Epithelial cell of proximal tubule (primary cell): ENCODE results near the gene CCDC167. TPM values are rescaled to one million over a fixed set of nuclear protein-coding genes. Genes with fewer than 3 reads are reported as not detected.

Experiments
- DNase-seq: peaks from one replicate; pipeline ENCODE4 v3.0.0-alpha.2; 2011; ENCODE audit warnings: low read depth
- H3K4me3 ChIP-seq: 2 replicates; pipeline ENCODE4 v1.5.1; 2011; ENCODE audit warnings: low read depth, mild to moderate bottlenecking, low read length
- CTCF ChIP-seq: conservative IDR thresholded peaks from 2 replicates; pipeline ENCODE4 v1.5.1; 2012; ENCODE audit warnings: low read depth, mild to moderate bottlenecking, low read length
- total RNA-seq: library from RNA; depleted of rRNA; stranded (reverse); fragments of >200 nt; gene quantifications from 2 replicates; pipeline ENCODE4 v1.2.3, GENCODE V29; 2015

Gene CCDC167
- total RNA-seq, 1 donor from 2014 or later, result 136 TPM

- H3K4me3 ChIP-seq, result no peak overlapping the region
- TF ChIP-seq CTCF, result peak; percentile 5
- DNase-seq, result no peak
These were observed 14.4 kb downstream of the CCDC167 start for GRCh38 chr6:37485291-37485702.

- DNase-seq, result no peak
- no peak overlapping the region for H3K4me3 ChIP-seq
- no peak for TF ChIP-seq CTCF
These were observed 14.9 kb downstream of the CCDC167 start for GRCh38 chr6:37484786-37485170.

GRCh38 chr6:37483917-37484785, 15.5 kb downstream of the CCDC167 start:
- no peak overlapping the region for H3K4me3 ChIP-seq
- DNase-seq, result no peak
- TF ChIP-seq CTCF, result peak; percentile 79

GRCh38 chr6:37483252-37483901, 16.3 kb downstream of the CCDC167 start:
- no peak for TF ChIP-seq CTCF
- H3K4me3 ChIP-seq, result no peak overlapping the region
- no peak for DNase-seq

GRCh38 chr6:37482606-37483251, 17.0 kb downstream of the CCDC167 start:
- TF ChIP-seq CTCF, result no peak
- DNase-seq, result no peak
- no peak overlapping the region for H3K4me3 ChIP-seq

GRCh38 chr6:37481711-37482605, 17.7 kb downstream of the CCDC167 start:
- TF ChIP-seq CTCF, result no peak
- no peak for DNase-seq
- no peak overlapping the region for H3K4me3 ChIP-seq
